Smooth muscle cell (in vitro differentiated cells): ENCODE data around the gene COPS6. TPM values are rescaled to one million over a fixed set of nuclear protein-coding genes. Genes with fewer than 3 reads are reported as not detected.

Experiments used
- DNase-seq: peaks from one replicate; lab custom pipeline; 2025; ENCODE audit not compliant: unreplicated experiment; lab: John Stamatoyannopoulos, UW
- H2AFZ ChIP-seq: fragments of 200-600 bp; sonication (generic); 2 replicates; pipeline ENCODE4 v1.6.0; 2016; ENCODE audit warnings: antibody characterized with exemption, low read depth, mild to moderate bottlenecking
- H3F3A ChIP-seq: fragments of 200-600 bp; sonication (generic); 2 replicates; pipeline ENCODE4 v1.6.0; 2017; ENCODE audit warnings: antibody characterized with exemption, low read depth
- H3K27ac ChIP-seq: fragments of 200-600 bp; sonication (generic); 2 replicates; pipeline ENCODE4 v1.5.1; 2016; ENCODE audit warnings: low read depth, mild to moderate bottlenecking
- H3K27me3 ChIP-seq: fragments of 200-600 bp; sonication (generic); 2 replicates; pipeline ENCODE4 v1.6.1; 2016; ENCODE audit warnings: low read depth, mild to moderate bottlenecking
- H3K36me3 ChIP-seq: fragments of 200-600 bp; sonication (generic); 2 replicates; pipeline ENCODE4 v1.5.1; 2016; ENCODE audit warnings: low read depth
- H3K4me1 ChIP-seq: fragments of 200-600 bp; sonication (generic); 2 replicates; pipeline ENCODE4 v1.5.1; 2016; ENCODE audit warnings: low read depth
- H3K4me2 ChIP-seq: fragments of 200-600 bp; sonication (generic); 2 replicates; pipeline ENCODE4 v1.6.0; 2016; ENCODE audit warnings: mild to moderate bottlenecking
- H3K4me3 ChIP-seq: fragments of 200-600 bp; sonication (generic); 2 replicates; pipeline ENCODE4 v1.5.1; 2016; ENCODE audit warnings: mild to moderate bottlenecking
- H3K79me2 ChIP-seq: fragments of 200-600 bp; sonication (generic); 2 replicates; pipeline ENCODE4 v1.6.0; 2016; ENCODE audit warnings: low read depth, mild to moderate bottlenecking
- H3K9ac ChIP-seq: fragments of 200-600 bp; sonication (generic); 2 replicates; pipeline ENCODE4 v1.6.0; 2016; ENCODE audit warnings: low read depth
- H3K9me3 ChIP-seq: fragments of 200-600 bp; sonication (generic); replicated peaks from 2 replicates; pipeline ENCODE4 v1.5.1; 2016; ENCODE audit warnings: low read depth
- H4K20me1 ChIP-seq: fragments of 200-600 bp; sonication (generic); 2 replicates; pipeline ENCODE4 v1.6.0; 2016; ENCODE audit warnings: low read depth
- CTCF ChIP-seq: fragments of 200-600 bp; sonication (generic); IDR thresholded peaks from 2 replicates; pipeline ENCODE4 v1.5.1; 2017; ENCODE audit warnings: borderline replicate concordance, mild to moderate bottlenecking, antibody characterized with exemption; ENCODE audit not compliant: insufficient read depth, poor library complexity, severe bottlenecking
- WGBS: methylation state at CpG from one replicate; pipeline ENCODE4 v1.1.7; 2016; ENCODE audit warnings: low lambda C conversion rate; 5-methylcytosine and 5-hydroxymethylcytosine counted together
- microRNA counts: library from miRNA; unstranded; fragments of <30 nt; microRNA quantifications from one replicate; lab custom pipeline; 2016
- microRNA-seq: library from miRNA; unstranded; fragments of <30 nt; microRNA quantifications from one replicate; pipeline ENCODE4, GENCODE V29; 2016; ENCODE audit warnings: borderline number of aligned reads
- polyA plus RNA-seq: library from polyadenylated mRNA; unstranded; fragments of >200 nt; fragmentation: Nextera tagmentation; extraction: Ambion mirVana; gene quantifications from 2 replicates; pipeline ENCODE4 v1.2.1, GENCODE V29; 2016
- small RNA-seq: library from RNA; depleted of rRNA; stranded (forward); fragments of <200 nt; gene quantifications from one replicate; pipeline ENCODE3, GENCODE V24; 2014
- total RNA-seq: library from RNA; depleted of rRNA; stranded (reverse); fragments of >200 nt; gene quantifications from 2 replicates; pipeline ENCODE4 v1.2.3, GENCODE V29; 2014

The COPS6 gene
- total and polyA plus RNA-seq, 2 experiments from 2014 or later = 107 to 259 TPM

- 20% methylated on average over 3 of the region's 3 CpGs for WGBS
- Histone ChIP-seq H3K36me3 (no peaks in the 10 kb centered on the region), H3K9me3 (no peaks in the 10 kb centered on the region), H3K4me2 (no peak overlapping the region), H3K4me3 (no peak overlapping the region), H3K4me1 (peaks cover 4% of the 10 kb centered on the region), H3K27ac (no peak overlapping the region), H3K79me2 (no peaks in the 10 kb centered on the region), H4K20me1 (no peaks in the 10 kb centered on the region), H3K9ac (no peak overlapping the region), H2AFZ (no peak overlapping the region), H3K27me3 (no peaks in the 10 kb centered on the region), H3F3A (no peaks in the 10 kb centered on the region)
- TF ChIP-seq CTCF = peak; percentile 67
- DNase-seq = no peak
These were observed 44.0 kb downstream of the COPS6 start for GRCh38 chr7:100132697-100133151.

DNA sequence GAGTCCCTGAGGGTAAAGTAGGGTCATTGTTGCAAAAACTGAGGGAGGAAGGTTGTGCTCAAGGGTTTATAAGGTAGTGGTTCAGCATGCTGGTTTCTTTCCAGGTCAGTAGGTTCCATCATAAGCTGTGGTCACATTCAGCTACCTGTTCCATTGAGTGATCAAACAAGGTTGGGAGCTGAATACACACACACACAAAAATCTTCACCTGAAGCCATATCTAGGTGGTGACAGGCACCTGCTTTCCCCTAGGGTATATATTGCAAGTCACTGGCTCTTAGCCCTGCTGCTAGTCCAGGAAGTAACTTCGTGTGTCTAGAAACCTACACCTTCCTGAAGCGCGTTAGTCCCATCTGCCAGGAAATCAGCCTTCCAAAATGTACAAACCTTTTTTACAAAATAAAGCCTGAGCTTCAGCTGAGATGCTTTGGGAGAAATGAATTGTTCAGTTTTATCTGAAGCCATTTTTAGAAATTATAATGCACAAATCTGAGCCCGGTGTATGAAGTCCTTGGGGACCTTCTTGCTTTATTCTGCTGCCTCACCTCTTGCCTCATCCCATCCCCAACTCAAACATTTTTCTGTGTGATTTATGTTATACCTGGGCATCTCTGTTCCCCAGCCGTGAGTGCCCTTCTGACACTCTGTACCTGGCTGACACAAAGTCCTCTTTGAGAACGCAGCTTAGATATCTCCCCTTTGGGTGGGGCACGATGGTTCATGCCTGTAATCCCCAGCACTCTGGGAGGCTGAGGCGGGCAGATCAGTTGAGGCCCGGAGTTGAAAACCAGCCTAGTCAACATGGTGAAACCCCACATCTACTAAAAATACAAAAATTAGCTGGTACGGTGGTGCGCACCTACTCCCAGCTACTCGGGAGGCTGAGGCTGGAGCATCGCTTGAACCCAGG is 49.3 kb downstream of the COPS6 start:
- Histone ChIP-seq H3F3A (no peaks in the 10 kb centered on the region), H4K20me1 (no peaks in the 10 kb centered on the region), H3K4me3 (no peak overlapping the region), H3K27ac (no peak overlapping the region), H3K79me2 (no peaks in the 10 kb centered on the region), H3K27me3 (no peaks in the 10 kb centered on the region), H3K36me3 (no peaks in the 10 kb centered on the region), H3K4me2 (no peak overlapping the region), H3K4me1 (no peaks in the 10 kb centered on the region), H3K9ac (no peak overlapping the region), H2AFZ (no peak overlapping the region), H3K9me3 (no peaks in the 10 kb centered on the region)
- WGBS = 92% methylated on average over 13 of the region's 13 CpGs
- TF ChIP-seq CTCF = no peak
- no peak for DNase-seq

DNA sequence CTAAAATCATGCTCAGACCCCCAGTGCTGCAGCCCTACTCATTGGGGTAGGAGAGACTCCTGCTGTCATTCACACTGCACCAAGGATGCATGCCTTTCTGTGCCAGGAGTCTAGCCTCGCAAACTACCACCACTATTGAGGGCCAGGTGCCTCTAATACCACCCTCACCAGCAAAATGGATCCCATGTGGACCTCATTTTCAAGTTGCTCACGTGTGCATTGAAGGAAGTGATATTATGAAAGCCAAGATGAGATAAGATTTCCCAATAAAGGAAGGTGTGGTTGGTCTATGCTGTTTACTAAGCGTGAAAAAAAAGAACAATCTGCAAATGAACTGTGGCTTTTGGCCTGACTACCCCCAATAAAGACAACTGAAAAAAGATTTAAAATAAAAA is 52.8 kb downstream of the COPS6 start:
- no peak overlapping the region for H3K4me2 ChIP-seq
- H3K79me2 ChIP-seq = no peaks in the 10 kb centered on the region
- H3K9me3 ChIP-seq = no peaks in the 10 kb centered on the region
- WGBS = 91% methylated on average over 3 of the region's 3 CpGs
- H3K27ac ChIP-seq = no peak overlapping the region
- H3F3A ChIP-seq = no peaks in the 10 kb centered on the region
- H3K4me3 ChIP-seq = no peak overlapping the region
- TF ChIP-seq CTCF = no peak
- H3K9ac ChIP-seq = no peak overlapping the region
- DNase-seq = no peak
- H3K36me3 ChIP-seq = no peaks in the 10 kb centered on the region
- H3K27me3 ChIP-seq = no peaks in the 10 kb centered on the region
- no peak overlapping the region for H2AFZ ChIP-seq
- no peaks in the 10 kb centered on the region for H3K4me1 ChIP-seq
- no peaks in the 10 kb centered on the region for H4K20me1 ChIP-seq

MicroRNAs encoded within 50 kb of the gene (microRNA counts, 767-probe panel; counts per million panel counts)
- 6,319 counts per million, percentile 33 among the panel's probes with 10 or more counts for microRNA hsa-miR-106b-5p (lab: Ali Mortazavi, UCI)
- 8,744 counts per million, percentile 64 among the panel's probes with 10 or more counts for microRNA hsa-miR-25-3p (lab: Ali Mortazavi, UCI)
- microRNA hsa-miR-93-5p (lab: Ali Mortazavi, UCI) = 9,580 counts per million, percentile 76 among the panel's probes with 10 or more counts

Small RNA genes lying within 50 kb of the gene (microRNA-seq; reads per million reads assigned to microRNA genes)
- gene MIR106B (3,257 reads per million, percentile 88 among the genes with 10 or more reads in this experiment), gene MIR25 (302 reads per million, percentile 69 among the genes with 10 or more reads in this experiment), gene MIR93 (6,177 reads per million, percentile 92 among the genes with 10 or more reads in this experiment)

Small RNA genes lying within 50 kb of the gene (small RNA-seq; reads per million reads assigned to genes)
- gene MIR106B = 13.0 reads per million, percentile 82 among the genes with 10 or more reads in this experiment
- 134 reads per million, percentile 99 among the genes with 10 or more reads in this experiment for gene MIR25
- gene MIR93 = 70.4 reads per million, percentile 97 among the genes with 10 or more reads in this experiment

Other genes starting within 250 kb of the COPS6 start
- gene OR2AE1, start 211.9 kb upstream of the COPS6 start, total RNA-seq = not detected in 2 replicates
- not detected in 2 replicates for gene OR2AE1, start 211.9 kb upstream of the COPS6 start, polyA plus RNA-seq
- gene TRIM4, start 169.4 kb upstream of the COPS6 start, total RNA-seq = not detected in 2 replicates
- gene TRIM4, start 169.4 kb upstream of the COPS6 start, polyA plus RNA-seq = not detected in 2 replicates
- not detected in 2 replicates for gene GJC3, start 159.3 kb upstream of the COPS6 start, total RNA-seq
- not detected in 2 replicates for gene GJC3, start 159.3 kb upstream of the COPS6 start, polyA plus RNA-seq
- 0.94 and 4.5 TPM in 2 replicates for gene AZGP1, start 112.9 kb upstream of the COPS6 start, total RNA-seq
- gene AZGP1, start 112.9 kb upstream of the COPS6 start, polyA plus RNA-seq = not detected in 2 replicates
- gene ZKSCAN1, start 73.4 kb upstream of the COPS6 start, total RNA-seq = 32.2 and 43.9 TPM in 2 replicates
- 25.4 and 26.0 TPM in 2 replicates for gene ZKSCAN1, start 73.4 kb upstream of the COPS6 start, polyA plus RNA-seq
- gene ZSCAN21, start 39.2 kb upstream of the COPS6 start, total RNA-seq = 11.3 and 12.1 TPM in 2 replicates
- gene ZSCAN21, start 39.2 kb upstream of the COPS6 start, polyA plus RNA-seq = 15.3 and 17.5 TPM in 2 replicates
- 21.2 and 21.6 TPM in 2 replicates for gene ZNF3, start 7.2 kb upstream of the COPS6 start, total RNA-seq
- 22.0 and 25.2 TPM in 2 replicates for gene ZNF3, start 7.2 kb upstream of the COPS6 start, polyA plus RNA-seq
- 36.4 and 47.6 TPM in 2 replicates for gene MCM7, start 12.4 kb downstream of the COPS6 start, total RNA-seq
- gene MCM7, start 12.4 kb downstream of the COPS6 start, polyA plus RNA-seq = 56.9 and 59.7 TPM in 2 replicates
- gene AP4M1, start 12.7 kb downstream of the COPS6 start, total RNA-seq = 10.1 and 18.0 TPM in 2 replicates
- 16.9 and 17.7 TPM in 2 replicates for gene AP4M1, start 12.7 kb downstream of the COPS6 start, polyA plus RNA-seq
- gene TAF6, start 30.4 kb downstream of the COPS6 start, total RNA-seq = 26.6 and 61.0 TPM in 2 replicates
- 78.0 and 83.9 TPM in 2 replicates for gene TAF6, start 30.4 kb downstream of the COPS6 start, polyA plus RNA-seq
- 22.6 and 26.6 TPM in 2 replicates for gene CNPY4, start 30.7 kb downstream of the COPS6 start, total RNA-seq
- gene CNPY4, start 30.7 kb downstream of the COPS6 start, polyA plus RNA-seq = 29.3 and 39.5 TPM in 2 replicates
- 0.76 and 2.4 TPM in 2 replicates for gene MBLAC1, start 38.0 kb downstream of the COPS6 start, total RNA-seq
- 2.3 and 3.1 TPM in 2 replicates for gene MBLAC1, start 38.0 kb downstream of the COPS6 start, polyA plus RNA-seq
- 75.2 and 108 TPM in 2 replicates for gene LAMTOR4, start 59.9 kb downstream of the COPS6 start, total RNA-seq
- 203 and 217 TPM in 2 replicates for gene LAMTOR4, start 59.9 kb downstream of the COPS6 start, polyA plus RNA-seq
- gene TRAPPC14, start 69.8 kb downstream of the COPS6 start, total RNA-seq = 4.4 and 7.0 TPM in 2 replicates
- gene TRAPPC14, start 69.8 kb downstream of the COPS6 start, polyA plus RNA-seq = 5.4 and 14.7 TPM in 2 replicates
- gene GAL3ST4, start 79.6 kb downstream of the COPS6 start, total RNA-seq = 4.8 and 6.5 TPM in 2 replicates
- 7.2 and 7.4 TPM in 2 replicates for gene GAL3ST4, start 79.6 kb downstream of the COPS6 start, polyA plus RNA-seq
- 3.5 and 7.1 TPM in 2 replicates for gene GPC2, start 88.4 kb downstream of the COPS6 start, total RNA-seq
- gene GPC2, start 88.4 kb downstream of the COPS6 start, polyA plus RNA-seq = 3.2 and 8.5 TPM in 2 replicates
- gene STAG3, start 88.9 kb downstream of the COPS6 start, total RNA-seq = 0.04 and 0.85 TPM in 2 replicates
- 0.96 and 1.3 TPM in 2 replicates for gene STAG3, start 88.9 kb downstream of the COPS6 start, polyA plus RNA-seq
- not detected in 2 replicates for gene PVRIG, start 131.0 kb downstream of the COPS6 start, total RNA-seq
- 0.41 TPM in 1 of 2 replicates, not detected in the other for gene PVRIG, start 131.0 kb downstream of the COPS6 start, polyA plus RNA-seq
- gene SPDYE3, start 218.7 kb downstream of the COPS6 start, total RNA-seq = not detected in 2 replicates
- 1.8 and 3.4 TPM in 2 replicates for gene SPDYE3, start 218.7 kb downstream of the COPS6 start, polyA plus RNA-seq